ENCODE measurements around the gene WNT3A. TPM values are rescaled to one million over a fixed set of nuclear protein-coding genes. Genes with fewer than 3 reads are reported as not detected.

WNT3A gene
- total and polyA plus RNA-seq, 2 experiments from 2014 or later, result 0.07 to 0.65 TPM

DNA sequence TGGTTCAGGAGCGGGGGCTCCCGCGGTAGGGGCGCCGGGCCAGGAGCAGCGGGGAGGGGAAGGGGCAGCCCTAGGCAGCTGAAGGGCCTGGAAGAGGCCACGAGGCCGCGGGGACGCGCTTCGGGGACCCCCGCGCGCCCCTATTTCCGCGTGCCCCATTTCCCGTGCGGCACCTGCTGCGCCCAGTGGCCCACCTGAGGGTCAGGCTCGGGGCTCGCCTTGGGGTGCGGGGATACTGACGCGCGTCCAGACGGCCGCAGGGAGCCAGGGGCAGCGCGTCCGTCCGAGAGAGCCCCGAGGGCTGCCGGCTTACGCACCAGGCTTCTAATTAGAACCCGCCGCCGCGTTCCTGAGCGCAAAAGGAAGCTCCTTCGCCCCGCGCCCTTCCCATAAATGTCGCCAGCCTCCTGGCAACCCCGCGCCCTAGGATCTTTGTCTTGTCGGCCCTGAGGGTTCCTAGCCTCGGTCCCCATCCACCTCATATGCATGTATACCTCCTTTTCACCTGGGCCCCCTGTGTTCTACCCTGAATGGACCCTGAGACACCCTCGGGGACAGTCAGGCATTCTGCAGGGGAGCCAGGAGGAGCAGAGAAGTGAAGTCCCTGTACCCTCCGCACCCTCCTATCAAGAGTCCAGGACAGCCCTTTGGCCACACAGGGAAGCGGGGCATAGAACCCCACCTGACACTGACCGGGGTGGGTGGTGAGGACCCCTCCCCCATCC lies 1.8 kb downstream of the WNT3A start:
- Mint-ChIP-seq H3K36me3 (ENCODE audit: low read depth) (no peaks in the 10 kb centered on the region), H3K27ac (no peak overlapping the region), H3K4me1 (peaks cover 33% of the 10 kb centered on the region), H3K27me3 (ENCODE audit: insufficient read depth, low read depth, poor library complexity) (peaks cover 92% of the 10 kb centered on the region), H3K9me3 (peaks cover 3% of the 10 kb centered on the region; the same call in 2 of the 3 replicates), H3K4me3 (peak overlapping the region; percentile 53; the same call in 2 of the 3 replicates)
- Histone ChIP-seq H2AFZ (peak overlapping the region; percentile 52; the same call in 1 of the 2 replicates), H3K27me3 (ENCODE audit: insufficient read depth) (peaks cover 97% of the 10 kb centered on the region), H3K4me1 (ENCODE audit: insufficient read depth) (peaks cover 27% of the 10 kb centered on the region), H3K4me3 (peak overlapping the region; percentile 56), H3F3A (replicated peaks; ENCODE audit: low read depth) (0 out of 2 replicates have a peak, but pooled peaks cover 4% of the 10 kb centered on the region), H3K27ac (ENCODE audit: low read depth) (no peak overlapping the region), H3K79me2 (replicated peaks; ENCODE audit: insufficient read depth) (no peaks in the 10 kb centered on the region), H3K36me3 (ENCODE audit: insufficient read depth) (no peaks in the 10 kb centered on the region), H4K20me1 (replicated peaks; ENCODE audit: insufficient read depth) (no peaks in the 10 kb centered on the region), H3K4me2 (peak overlapping the region; percentile 80), H3K9me2 (ENCODE audit: insufficient read depth) (no peaks in the 10 kb centered on the region)
- peak; percentile 2; the same call in 2 of the 3 replicates for ATAC-seq
- TF ChIP-seq NANOG (IDR thresholded peaks at IDR 0.05; ENCODE audit: borderline replicate concordance), result no peak
- no peak for TF ChIP-seq POLR2AphosphoS5 (IDR thresholded peaks at IDR 0.05; ENCODE audit: low read depth)
- no peak for TF ChIP-seq STAT1 (IDR thresholded peaks at IDR 0.05; ENCODE audit: unreplicated experiment)
- peak; percentile 96 for TF ChIP-seq EZH2 (IDR thresholded peaks at IDR 0.05; ENCODE audit: low read depth, unreplicated experiment)
- TF ChIP-seq, protein P1, sequence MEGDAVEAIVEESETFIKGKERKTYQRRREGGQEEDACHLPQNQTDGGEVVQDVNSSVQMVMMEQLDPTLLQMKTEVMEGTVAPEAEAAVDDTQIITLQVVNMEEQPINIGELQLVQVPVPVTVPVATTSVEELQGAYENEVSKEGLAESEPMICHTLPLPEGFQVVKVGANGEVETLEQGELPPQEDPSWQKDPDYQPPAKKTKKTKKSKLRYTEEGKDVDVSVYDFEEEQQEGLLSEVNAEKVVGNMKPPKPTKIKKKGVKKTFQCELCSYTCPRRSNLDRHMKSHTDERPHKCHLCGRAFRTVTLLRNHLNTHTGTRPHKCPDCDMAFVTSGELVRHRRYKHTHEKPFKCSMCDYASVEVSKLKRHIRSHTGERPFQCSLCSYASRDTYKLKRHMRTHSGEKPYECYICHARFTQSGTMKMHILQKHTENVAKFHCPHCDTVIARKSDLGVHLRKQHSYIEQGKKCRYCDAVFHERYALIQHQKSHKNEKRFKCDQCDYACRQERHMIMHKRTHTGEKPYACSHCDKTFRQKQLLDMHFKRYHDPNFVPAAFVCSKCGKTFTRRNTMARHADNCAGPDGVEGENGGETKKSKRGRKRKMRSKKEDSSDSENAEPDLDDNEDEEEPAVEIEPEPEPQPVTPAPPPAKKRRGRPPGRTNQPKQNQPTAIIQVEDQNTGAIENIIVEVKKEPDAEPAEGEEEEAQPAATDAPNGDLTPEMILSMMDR (conservative IDR thresholded peaks at IDR 0.05; ENCODE audit: low read depth in 2 of 2), result no peak
- TF ChIP-seq EZH2phosphoT487 (IDR thresholded peaks at IDR 0.05; ENCODE audit: unreplicated experiment), result peak; percentile 61
- TF ChIP-seq, protein P2, sequence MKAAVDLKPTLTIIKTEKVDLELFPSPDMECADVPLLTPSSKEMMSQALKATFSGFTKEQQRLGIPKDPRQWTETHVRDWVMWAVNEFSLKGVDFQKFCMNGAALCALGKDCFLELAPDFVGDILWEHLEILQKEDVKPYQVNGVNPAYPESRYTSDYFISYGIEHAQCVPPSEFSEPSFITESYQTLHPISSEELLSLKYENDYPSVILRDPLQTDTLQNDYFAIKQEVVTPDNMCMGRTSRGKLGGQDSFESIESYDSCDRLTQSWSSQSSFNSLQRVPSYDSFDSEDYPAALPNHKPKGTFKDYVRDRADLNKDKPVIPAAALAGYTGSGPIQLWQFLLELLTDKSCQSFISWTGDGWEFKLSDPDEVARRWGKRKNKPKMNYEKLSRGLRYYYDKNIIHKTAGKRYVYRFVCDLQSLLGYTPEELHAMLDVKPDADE (IDR thresholded peaks at IDR 0.05), result no peak
- TF ChIP-seq, protein P3, sequence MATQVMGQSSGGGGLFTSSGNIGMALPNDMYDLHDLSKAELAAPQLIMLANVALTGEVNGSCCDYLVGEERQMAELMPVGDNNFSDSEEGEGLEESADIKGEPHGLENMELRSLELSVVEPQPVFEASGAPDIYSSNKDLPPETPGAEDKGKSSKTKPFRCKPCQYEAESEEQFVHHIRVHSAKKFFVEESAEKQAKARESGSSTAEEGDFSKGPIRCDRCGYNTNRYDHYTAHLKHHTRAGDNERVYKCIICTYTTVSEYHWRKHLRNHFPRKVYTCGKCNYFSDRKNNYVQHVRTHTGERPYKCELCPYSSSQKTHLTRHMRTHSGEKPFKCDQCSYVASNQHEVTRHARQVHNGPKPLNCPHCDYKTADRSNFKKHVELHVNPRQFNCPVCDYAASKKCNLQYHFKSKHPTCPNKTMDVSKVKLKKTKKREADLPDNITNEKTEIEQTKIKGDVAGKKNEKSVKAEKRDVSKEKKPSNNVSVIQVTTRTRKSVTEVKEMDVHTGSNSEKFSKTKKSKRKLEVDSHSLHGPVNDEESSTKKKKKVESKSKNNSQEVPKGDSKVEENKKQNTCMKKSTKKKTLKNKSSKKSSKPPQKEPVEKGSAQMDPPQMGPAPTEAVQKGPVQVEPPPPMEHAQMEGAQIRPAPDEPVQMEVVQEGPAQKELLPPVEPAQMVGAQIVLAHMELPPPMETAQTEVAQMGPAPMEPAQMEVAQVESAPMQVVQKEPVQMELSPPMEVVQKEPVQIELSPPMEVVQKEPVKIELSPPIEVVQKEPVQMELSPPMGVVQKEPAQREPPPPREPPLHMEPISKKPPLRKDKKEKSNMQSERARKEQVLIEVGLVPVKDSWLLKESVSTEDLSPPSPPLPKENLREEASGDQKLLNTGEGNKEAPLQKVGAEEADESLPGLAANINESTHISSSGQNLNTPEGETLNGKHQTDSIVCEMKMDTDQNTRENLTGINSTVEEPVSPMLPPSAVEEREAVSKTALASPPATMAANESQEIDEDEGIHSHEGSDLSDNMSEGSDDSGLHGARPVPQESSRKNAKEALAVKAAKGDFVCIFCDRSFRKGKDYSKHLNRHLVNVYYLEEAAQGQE (IDR thresholded peaks at IDR 0.05; ENCODE audit: unreplicated experiment), result no peak
- no peak for TF ChIP-seq JUNB (IDR thresholded peaks at IDR 0.05; ENCODE audit: unreplicated experiment)
- no peak for TF ChIP-seq CREB1 (CRISPR knock-in tag; IDR thresholded peaks at IDR 0.05; ENCODE audit: low read depth)
- DNase-seq (ENCODE audit: low spot score), result peak; percentile 70

Data from GM23338 (cell line).